Smooth muscle cell (in vitro differentiated cells): ENCODE data around the gene B4GALNT3. TPM values are rescaled to one million over a fixed set of nuclear protein-coding genes. Genes with fewer than 3 reads are reported as not detected.

ENCODE experiments used
- DNase-seq: peaks from one replicate; lab custom pipeline; 2025; ENCODE audit not compliant: unreplicated experiment; lab: John Stamatoyannopoulos, UW
- H2AFZ ChIP-seq: fragments of 200-600 bp; sonication (generic); 2 replicates; pipeline ENCODE4 v1.6.0; 2016; ENCODE audit warnings: antibody characterized with exemption, low read depth, mild to moderate bottlenecking
- H3F3A ChIP-seq: fragments of 200-600 bp; sonication (generic); 2 replicates; pipeline ENCODE4 v1.6.0; 2017; ENCODE audit warnings: antibody characterized with exemption, low read depth
- H3K27ac ChIP-seq: fragments of 200-600 bp; sonication (generic); 2 replicates; pipeline ENCODE4 v1.5.1; 2016; ENCODE audit warnings: low read depth, mild to moderate bottlenecking
- H3K27me3 ChIP-seq: fragments of 200-600 bp; sonication (generic); 2 replicates; pipeline ENCODE4 v1.6.1; 2016; ENCODE audit warnings: low read depth, mild to moderate bottlenecking
- H3K36me3 ChIP-seq: fragments of 200-600 bp; sonication (generic); 2 replicates; pipeline ENCODE4 v1.5.1; 2016; ENCODE audit warnings: low read depth
- H3K4me1 ChIP-seq: fragments of 200-600 bp; sonication (generic); 2 replicates; pipeline ENCODE4 v1.5.1; 2016; ENCODE audit warnings: low read depth
- H3K4me2 ChIP-seq: fragments of 200-600 bp; sonication (generic); 2 replicates; pipeline ENCODE4 v1.6.0; 2016; ENCODE audit warnings: mild to moderate bottlenecking
- H3K4me3 ChIP-seq: fragments of 200-600 bp; sonication (generic); 2 replicates; pipeline ENCODE4 v1.5.1; 2016; ENCODE audit warnings: mild to moderate bottlenecking
- H3K79me2 ChIP-seq: fragments of 200-600 bp; sonication (generic); 2 replicates; pipeline ENCODE4 v1.6.0; 2016; ENCODE audit warnings: low read depth, mild to moderate bottlenecking
- H3K9ac ChIP-seq: fragments of 200-600 bp; sonication (generic); 2 replicates; pipeline ENCODE4 v1.6.0; 2016; ENCODE audit warnings: low read depth
- H3K9me3 ChIP-seq: fragments of 200-600 bp; sonication (generic); replicated peaks from 2 replicates; pipeline ENCODE4 v1.5.1; 2016; ENCODE audit warnings: low read depth
- H4K20me1 ChIP-seq: fragments of 200-600 bp; sonication (generic); 2 replicates; pipeline ENCODE4 v1.6.0; 2016; ENCODE audit warnings: low read depth
- WGBS: methylation state at CpG from one replicate; pipeline ENCODE4 v1.1.7; 2016; ENCODE audit warnings: low lambda C conversion rate; 5-methylcytosine and 5-hydroxymethylcytosine counted together
- polyA plus RNA-seq: library from polyadenylated mRNA; unstranded; fragments of >200 nt; fragmentation: Nextera tagmentation; extraction: Ambion mirVana; gene quantifications from 2 replicates; pipeline ENCODE4 v1.2.1, GENCODE V29; 2016
- total RNA-seq: library from RNA; depleted of rRNA; stranded (reverse); fragments of >200 nt; gene quantifications from 2 replicates; pipeline ENCODE4 v1.2.3, GENCODE V29; 2014
- TF ChIP-seq, protein P1 (sequence below): fragments of 200-600 bp; sonication (generic); IDR thresholded peaks from 2 replicates; pipeline ENCODE4 v1.5.1; 2017; ENCODE audit warnings: borderline replicate concordance, mild to moderate bottlenecking, antibody characterized with exemption; ENCODE audit not compliant: insufficient read depth, poor library complexity, severe bottlenecking

B4GALNT3 gene
- total and polyA plus RNA-seq, 2 experiments from 2014 or later: 5.1 to 5.7 TPM

- Histone ChIP-seq H3K9me3 (no peaks in the 10 kb centered on the region), H3K4me1 (no peaks in the 10 kb centered on the region), H4K20me1 (no peaks in the 10 kb centered on the region), H3K36me3 (no peaks in the 10 kb centered on the region), H3K4me3 (no peak overlapping the region), H3F3A (no peaks in the 10 kb centered on the region), H3K4me2 (no peak overlapping the region), H3K79me2 (no peaks in the 10 kb centered on the region), H3K27me3 (no peaks in the 10 kb centered on the region), H3K27ac (no peak overlapping the region), H3K9ac (no peak overlapping the region), H2AFZ (no peak overlapping the region)
- TF ChIP-seq, protein P1, sequence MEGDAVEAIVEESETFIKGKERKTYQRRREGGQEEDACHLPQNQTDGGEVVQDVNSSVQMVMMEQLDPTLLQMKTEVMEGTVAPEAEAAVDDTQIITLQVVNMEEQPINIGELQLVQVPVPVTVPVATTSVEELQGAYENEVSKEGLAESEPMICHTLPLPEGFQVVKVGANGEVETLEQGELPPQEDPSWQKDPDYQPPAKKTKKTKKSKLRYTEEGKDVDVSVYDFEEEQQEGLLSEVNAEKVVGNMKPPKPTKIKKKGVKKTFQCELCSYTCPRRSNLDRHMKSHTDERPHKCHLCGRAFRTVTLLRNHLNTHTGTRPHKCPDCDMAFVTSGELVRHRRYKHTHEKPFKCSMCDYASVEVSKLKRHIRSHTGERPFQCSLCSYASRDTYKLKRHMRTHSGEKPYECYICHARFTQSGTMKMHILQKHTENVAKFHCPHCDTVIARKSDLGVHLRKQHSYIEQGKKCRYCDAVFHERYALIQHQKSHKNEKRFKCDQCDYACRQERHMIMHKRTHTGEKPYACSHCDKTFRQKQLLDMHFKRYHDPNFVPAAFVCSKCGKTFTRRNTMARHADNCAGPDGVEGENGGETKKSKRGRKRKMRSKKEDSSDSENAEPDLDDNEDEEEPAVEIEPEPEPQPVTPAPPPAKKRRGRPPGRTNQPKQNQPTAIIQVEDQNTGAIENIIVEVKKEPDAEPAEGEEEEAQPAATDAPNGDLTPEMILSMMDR: no peak
- DNase-seq: no peak
- WGBS: 90% methylated on average over 30 of the region's 30 CpGs
Observed at GRCh38 chr12:585062-586061, 125.6 kb downstream of the B4GALNT3 start.

GRCh38 chr12:586318-587071 lies 126.8 kb downstream of the B4GALNT3 start:
- TF ChIP-seq, protein P1: no peak
- H2AFZ ChIP-seq: no peak overlapping the region
- no peak overlapping the region for H3K9ac ChIP-seq
- no peak overlapping the region for H3K4me2 ChIP-seq
- no peak for DNase-seq
- H4K20me1 ChIP-seq: no peaks in the 10 kb centered on the region
- H3K4me3 ChIP-seq: no peak overlapping the region
- H3K27me3 ChIP-seq: no peaks in the 10 kb centered on the region
- H3K36me3 ChIP-seq: no peaks in the 10 kb centered on the region
- H3F3A ChIP-seq: no peaks in the 10 kb centered on the region
- no peaks in the 10 kb centered on the region for H3K79me2 ChIP-seq
- H3K9me3 ChIP-seq: no peaks in the 10 kb centered on the region
- no peaks in the 10 kb centered on the region for H3K4me1 ChIP-seq
- no peak overlapping the region for H3K27ac ChIP-seq
- WGBS: 88% methylated on average over 16 of the region's 16 CpGs

DNA sequence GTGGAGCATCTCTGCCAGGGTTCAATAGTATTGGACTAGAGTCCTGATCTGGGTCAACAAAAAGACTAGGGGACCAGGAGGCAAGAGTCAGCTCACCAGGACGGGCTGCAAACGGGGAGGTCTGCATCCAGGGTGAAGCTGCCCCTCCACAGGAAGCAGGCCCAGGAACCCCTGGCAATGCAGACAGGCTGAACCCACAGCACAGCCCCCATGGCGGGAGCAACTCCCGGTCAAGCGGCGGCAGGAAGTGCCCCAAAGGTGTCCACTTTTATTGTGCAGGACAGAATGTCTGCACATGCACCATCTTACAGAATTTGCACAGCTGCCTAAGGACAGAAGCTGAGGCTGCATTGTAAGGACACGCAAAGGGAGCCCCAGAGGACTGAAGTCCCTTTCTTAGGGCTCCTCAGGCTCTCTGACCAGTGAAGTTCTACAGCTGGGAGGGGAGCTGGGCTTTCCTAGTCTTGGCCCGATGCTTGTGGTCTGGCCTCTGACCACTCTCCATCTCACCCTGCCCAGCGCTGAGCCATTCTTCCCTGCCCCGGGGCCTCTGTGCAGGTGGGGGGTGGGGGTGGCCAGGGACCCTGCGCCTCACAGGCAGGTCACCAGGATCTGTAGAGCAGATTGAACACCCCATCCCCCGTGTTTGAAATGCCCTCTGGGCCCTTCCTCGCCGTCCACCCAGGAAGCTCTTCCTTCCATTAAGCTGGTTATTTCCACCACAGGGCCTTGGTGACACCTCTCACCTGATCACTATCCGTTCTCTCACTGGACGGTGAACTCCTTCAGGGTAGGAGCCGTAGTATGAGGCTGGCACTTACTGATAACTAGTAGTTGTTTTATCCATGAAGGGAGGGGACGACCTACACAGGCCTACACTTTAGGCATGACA lies 127.6 kb downstream of the B4GALNT3 start:
- TF ChIP-seq, protein P1: no peak
- Histone ChIP-seq H3K9me3 (no peaks in the 10 kb centered on the region), H3K9ac (no peak overlapping the region), H3K27me3 (no peaks in the 10 kb centered on the region), H3K4me3 (no peak overlapping the region), H3K4me1 (no peaks in the 10 kb centered on the region), H3K27ac (no peak overlapping the region), H3K4me2 (no peak overlapping the region), H2AFZ (no peak overlapping the region), H3K36me3 (no peaks in the 10 kb centered on the region), H3F3A (no peaks in the 10 kb centered on the region), H3K79me2 (no peaks in the 10 kb centered on the region), H4K20me1 (no peaks in the 10 kb centered on the region)
- WGBS: 86% methylated on average over 17 of the region's 18 CpGs
- no peak for DNase-seq
